ENCODE results near the gene RALY.

GRCh38 chr20:34017610-34018009 lies 23.9 kb downstream of the RALY start:
- TF ChIP-seq, protein P1, sequence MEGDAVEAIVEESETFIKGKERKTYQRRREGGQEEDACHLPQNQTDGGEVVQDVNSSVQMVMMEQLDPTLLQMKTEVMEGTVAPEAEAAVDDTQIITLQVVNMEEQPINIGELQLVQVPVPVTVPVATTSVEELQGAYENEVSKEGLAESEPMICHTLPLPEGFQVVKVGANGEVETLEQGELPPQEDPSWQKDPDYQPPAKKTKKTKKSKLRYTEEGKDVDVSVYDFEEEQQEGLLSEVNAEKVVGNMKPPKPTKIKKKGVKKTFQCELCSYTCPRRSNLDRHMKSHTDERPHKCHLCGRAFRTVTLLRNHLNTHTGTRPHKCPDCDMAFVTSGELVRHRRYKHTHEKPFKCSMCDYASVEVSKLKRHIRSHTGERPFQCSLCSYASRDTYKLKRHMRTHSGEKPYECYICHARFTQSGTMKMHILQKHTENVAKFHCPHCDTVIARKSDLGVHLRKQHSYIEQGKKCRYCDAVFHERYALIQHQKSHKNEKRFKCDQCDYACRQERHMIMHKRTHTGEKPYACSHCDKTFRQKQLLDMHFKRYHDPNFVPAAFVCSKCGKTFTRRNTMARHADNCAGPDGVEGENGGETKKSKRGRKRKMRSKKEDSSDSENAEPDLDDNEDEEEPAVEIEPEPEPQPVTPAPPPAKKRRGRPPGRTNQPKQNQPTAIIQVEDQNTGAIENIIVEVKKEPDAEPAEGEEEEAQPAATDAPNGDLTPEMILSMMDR (IDR thresholded peaks at IDR 0.05; ENCODE audit: extremely low read depth in 1 of 2, insufficient read depth in 1 of 2, low read depth in 1 of 2, low read length in 2 of 2) = no peak
- no peak for TF ChIP-seq EZH2 (IDR thresholded peaks at IDR 0.05; ENCODE audit: borderline replicate concordance, low read depth, low read length, severe bottlenecking)
- TF ChIP-seq, protein P2, sequence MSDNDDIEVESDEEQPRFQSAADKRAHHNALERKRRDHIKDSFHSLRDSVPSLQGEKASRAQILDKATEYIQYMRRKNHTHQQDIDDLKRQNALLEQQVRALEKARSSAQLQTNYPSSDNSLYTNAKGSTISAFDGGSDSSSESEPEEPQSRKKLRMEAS (IDR thresholded peaks at IDR 0.05; ENCODE audit: insufficient read depth, insufficient read length) = no peak

Measured in endothelial cell of umbilical vein (primary cell).